ENCODE results near the gene SLC16A8. TPM values are rescaled to one million over a fixed set of nuclear protein-coding genes. Genes with fewer than 3 reads are reported as not detected.
A peak's percentile ranks its signal among the peaks of the same experiment; 100 is the strongest.

Gene SLC16A8
- total and polyA plus RNA-seq, 9 of the 15 experiments (the other 6 are each of a cell fraction or from before 2014, with no cell fraction given): not detected

- TF ChIP-seq REST (IDR thresholded peaks at IDR 0.05; ENCODE audit: borderline replicate concordance): peak; percentile 69; the same call in 1 of the 2 replicates
- TF ChIP-seq REST (CRISPR knock-in tag; IDR thresholded peaks at IDR 0.05; ENCODE audit: low read depth): no peak
- peak in 1 of 2 experiments; percentile 91; a peak in 2 of 4 replicates for TF ChIP-seq TEAD1 (CRISPR knock-in tag; IDR thresholded peaks at IDR 0.05)
- no peak for TF ChIP-seq CREB5 (CRISPR knock-in tag; IDR thresholded peaks at IDR 0.05)
- TF ChIP-seq HMBOX1 (IDR thresholded peaks at IDR 0.05): no peak
- no peak for TF ChIP-seq ARID2 (IDR thresholded peaks at IDR 0.05)
- no peak for TF ChIP-seq TCF15 (CRISPR knock-in tag; IDR thresholded peaks at IDR 0.05)
- no peak for TF ChIP-seq ZNF165 (CRISPR knock-in tag; IDR thresholded peaks at IDR 0.05; ENCODE audit: borderline replicate concordance)
- no peak for TF ChIP-seq HMG20B (CRISPR knock-in tag; IDR thresholded peaks at IDR 0.05)
- TF ChIP-seq XRCC3 (IDR thresholded peaks at IDR 0.05): no peak
- TF ChIP-seq ZBTB5 (IDR thresholded peaks at IDR 0.05): no peak
- no peak for TF ChIP-seq ZNF511 (CRISPR knock-in tag; IDR thresholded peaks at IDR 0.05)
- no peak for TF ChIP-seq MED1 (CRISPR knock-in tag; IDR thresholded peaks at IDR 0.05; ENCODE audit: borderline replicate concordance)
Observed at GRCh38 chr22:38051900-38052862, 31.8 kb downstream of the SLC16A8 start (continued).
